Mesendoderm (in vitro differentiated cells): Measurements from ENCODE around the gene RPLP1. TPM values are rescaled to one million over a fixed set of nuclear protein-coding genes. Genes with fewer than 3 reads are reported as not detected.
A peak's percentile ranks its signal among the peaks of the same experiment; 100 is the strongest.

Experiments
- DNase-seq: peaks from one replicate; pipeline ENCODE4 v3.0.0; 2013
- H2AK5ac ChIP-seq: 2 replicates; pipeline ENCODE4 v1.6.1; 2013; ENCODE audit warnings: low read length, inconsistent platforms
- H2BK120ac ChIP-seq: 2 replicates; pipeline ENCODE4 v1.6.1; 2013; ENCODE audit warnings: low read depth, mild to moderate bottlenecking, low read length, moderate library complexity, mixed read lengths
- H2BK15ac ChIP-seq: replicated peaks from 2 replicates; pipeline ENCODE4 v1.6.1; 2013; ENCODE audit warnings: low read depth, mild to moderate bottlenecking, moderate library complexity
- H2BK5ac ChIP-seq: 2 replicates; pipeline ENCODE4 v1.6.1; 2013; ENCODE audit warnings: low read length, inconsistent platforms
- H3K18ac ChIP-seq: 2 replicates; pipeline ENCODE4 v1.6.1; 2013; ENCODE audit warnings: mild to moderate bottlenecking, low read length, mixed read lengths
- H3K23ac ChIP-seq: one replicate; pipeline ENCODE4 v1.6.1; 2013; ENCODE audit warnings: low read length
- H3K27ac ChIP-seq: 2 replicates; pipeline ENCODE4 v1.5.1; 2013; ENCODE audit warnings: low read depth, mild to moderate bottlenecking, inconsistent platforms, low read length, moderate library complexity
- H3K27me3 ChIP-seq: 2 replicates; pipeline ENCODE4 v1.6.1; 2013; ENCODE audit warnings: low read length, control low read depth, mild to moderate bottlenecking, inconsistent platforms; ENCODE audit not compliant: insufficient read depth, poor library complexity
- H3K36me3 ChIP-seq: 2 replicates; pipeline ENCODE4 v1.6.1; 2013; ENCODE audit warnings: low read length, inconsistent platforms; ENCODE audit not compliant: control insufficient read depth, insufficient read depth
- H3K4ac ChIP-seq: one replicate; pipeline ENCODE4 v1.6.1; 2013; ENCODE audit warnings: low read depth, mild to moderate bottlenecking, low read length, moderate library complexity
- H3K4me1 ChIP-seq: 2 replicates; pipeline ENCODE4 v1.6.1; 2013; ENCODE audit warnings: low read depth, low read length, inconsistent platforms; ENCODE audit not compliant: control insufficient read depth
- H3K4me2 ChIP-seq: 2 replicates; pipeline ENCODE4 v1.6.1; 2013; ENCODE audit warnings: low read length
- H3K4me3 ChIP-seq: 2 replicates; pipeline ENCODE4 v1.5.1; 2013; ENCODE audit warnings: mild to moderate bottlenecking, low read length
- H3K56ac ChIP-seq: one replicate; pipeline ENCODE4 v1.6.1; 2013; ENCODE audit warnings: low read length
- H3K79me1 ChIP-seq: 2 replicates; pipeline ENCODE4 v1.6.1; 2013; ENCODE audit warnings: low read length, inconsistent platforms
- H3K79me2 ChIP-seq: 2 replicates; pipeline ENCODE4 v1.6.1; 2013; ENCODE audit warnings: mild to moderate bottlenecking, low read length; ENCODE audit not compliant: control insufficient read depth, insufficient read depth
- H3K9ac ChIP-seq: 2 replicates; pipeline ENCODE4 v1.6.1; 2013; ENCODE audit warnings: low read length, inconsistent platforms
- H4K5ac ChIP-seq: one replicate; pipeline ENCODE4 v1.6.1; 2013; ENCODE audit warnings: low read length
- H4K8ac ChIP-seq: one replicate; pipeline ENCODE4 v1.6.1; 2013; ENCODE audit warnings: low read depth, mild to moderate bottlenecking, control low read depth, low read length, moderate library complexity
- WGBS: extraction: QIAGEN DNeasy Blood & Tissue Kit; methylation state at CpG from one replicate; pipeline ENCODE4 v1.1.7; 2013; ENCODE audit warnings: low lambda C conversion rate, missing lambda C conversion rate; ENCODE audit not compliant: insufficient coverage; ENCODE audit errors: extremely low coverage; 5-methylcytosine and 5-hydroxymethylcytosine counted together
- polyA plus RNA-seq, 2 experiments: library from polyadenylated mRNA; stranded (reverse); fragments of 200-250 nt; gene quantifications; one replicate each; pipeline ENCODE4 v1.2.3, GENCODE V29; 2013

The RPLP1 gene
- polyA plus RNA-seq (2013, experiment 1 of 2), result 3,171 TPM
- 3,051 TPM for polyA plus RNA-seq (2013, experiment 2 of 2)

DNA sequence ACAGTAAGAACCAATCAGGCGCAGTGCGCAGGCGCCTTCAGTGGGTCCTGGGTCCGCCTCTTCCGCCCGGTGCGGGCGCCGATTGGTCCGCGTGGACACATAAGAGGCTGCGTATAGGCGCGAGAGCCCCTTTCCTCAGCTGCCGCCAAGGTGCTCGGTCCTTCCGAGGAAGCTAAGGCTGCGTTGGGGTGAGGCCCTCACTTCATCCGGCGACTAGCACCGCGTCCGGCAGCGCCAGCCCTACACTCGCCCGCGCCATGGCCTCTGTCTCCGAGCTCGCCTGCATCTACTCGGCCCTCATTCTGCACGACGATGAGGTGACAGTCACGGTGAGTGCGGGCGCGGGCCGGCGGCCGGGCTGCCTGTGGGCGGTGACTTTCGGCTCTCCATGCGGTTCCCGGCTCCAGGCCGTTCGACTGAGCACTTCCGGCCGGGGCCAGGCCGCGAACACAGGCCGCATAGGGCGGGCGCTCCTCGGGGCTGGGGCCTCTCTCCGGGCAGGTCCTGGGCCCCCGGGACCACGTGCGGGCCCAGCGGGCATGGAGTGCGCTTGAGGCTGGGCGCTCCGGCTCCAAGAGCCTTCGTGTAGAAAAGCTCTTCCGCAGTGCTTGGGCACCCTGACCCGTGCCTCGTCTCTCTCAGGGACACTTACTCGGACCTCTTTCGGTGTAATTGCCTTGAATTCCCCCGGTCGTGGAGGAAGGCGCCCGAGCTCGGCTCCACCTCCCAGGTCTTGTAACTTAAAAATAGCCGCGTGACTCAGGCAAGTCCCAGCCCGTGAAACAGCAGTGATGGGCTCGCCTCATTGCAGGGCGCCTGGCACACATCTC is at the start of gene RPLP1:
Gene RPLP1 (plus strand): TSS at position 127 of the 830 bp plus-strand sequence. CDS start 131 bp downstream, at position 258.
- peaks cover 10% of the 10 kb centered on the region for H3K36me3 ChIP-seq
- H3K4ac ChIP-seq, result peak within 1 kb of the TSS; percentile 28
- peak within 1 kb of the TSS; percentile 90 for H3K56ac ChIP-seq
- H3K4me3 ChIP-seq, result peak within 1 kb of the TSS; percentile 98
- H3K79me2 ChIP-seq, result peaks cover 28% of the 10 kb centered on the region
- no CpG with 5 or more reads among the region's 77 CpGs for WGBS
- H4K5ac ChIP-seq, result no peak within 1 kb of the TSS
- peak; percentile 97 for DNase-seq
- H3K9ac ChIP-seq, result peak within 1 kb of the TSS; percentile 83
- peak within 1 kb of the TSS; percentile 53 for H3K18ac ChIP-seq
- H2BK5ac ChIP-seq, result peak within 1 kb of the TSS; percentile 39
- peaks cover 3% of the 10 kb centered on the region for H3K79me1 ChIP-seq
- H3K4me2 ChIP-seq, result peak within 1 kb of the TSS; percentile 57
- no peak within 1 kb of the TSS for H4K8ac ChIP-seq
- no peaks in the 10 kb centered on the region for H3K4me1 ChIP-seq
- H2AK5ac ChIP-seq, result no peak within 1 kb of the TSS
- peak within 1 kb of the TSS; percentile 75 for H3K27ac ChIP-seq
- no peak within 1 kb of the TSS for H2BK15ac ChIP-seq
- H3K27me3 ChIP-seq, result no peaks in the 10 kb centered on the region
- no peak within 1 kb of the TSS for H2BK120ac ChIP-seq
- peak within 1 kb of the TSS; percentile 75 for H3K23ac ChIP-seq

- Histone ChIP-seq H3K56ac (no peak overlapping the region), H3K27ac (no peak overlapping the region), H3K4me1 (no peaks in the 10 kb centered on the region), H4K8ac (no peak overlapping the region), H4K5ac (no peak overlapping the region), H3K4me3 (no peak overlapping the region), H2BK5ac (no peak overlapping the region), H2AK5ac (no peak overlapping the region), H3K79me2 (no peaks in the 10 kb centered on the region), H3K18ac (no peak overlapping the region), H3K27me3 (no peaks in the 10 kb centered on the region), H2BK15ac (no peak overlapping the region), H3K4me2 (no peak overlapping the region), H3K79me1 (no peaks in the 10 kb centered on the region), H3K36me3 (no peaks in the 10 kb centered on the region), H3K23ac (no peak overlapping the region), H2BK120ac (no peak overlapping the region), H3K4ac (no peak overlapping the region), H3K9ac (no peak overlapping the region)
- WGBS, result no CpG with 5 or more reads among the region's 4 CpGs
- DNase-seq, result no peak
These were observed 49.0 kb upstream of the RPLP1 start for GRCh38 chr15:69403594-69403993.

- no peak overlapping the region for H3K23ac ChIP-seq
- H3K36me3 ChIP-seq, result no peaks in the 10 kb centered on the region
- H3K56ac ChIP-seq, result no peak overlapping the region
- no peak overlapping the region for H3K9ac ChIP-seq
- no CpG with 5 or more reads among the region's 3 CpGs for WGBS
- no peak overlapping the region for H2BK5ac ChIP-seq
- no peak overlapping the region for H4K8ac ChIP-seq
- H3K27ac ChIP-seq, result no peak overlapping the region
- H2BK15ac ChIP-seq, result no peak overlapping the region
- no peak overlapping the region for H2BK120ac ChIP-seq
- H4K5ac ChIP-seq, result no peak overlapping the region
- no peaks in the 10 kb centered on the region for H3K79me2 ChIP-seq
- no peaks in the 10 kb centered on the region for H3K27me3 ChIP-seq
- H3K18ac ChIP-seq, result no peak overlapping the region
- H3K4me2 ChIP-seq, result no peak overlapping the region
- H3K4ac ChIP-seq, result no peak overlapping the region
- no peaks in the 10 kb centered on the region for H3K4me1 ChIP-seq
- no peaks in the 10 kb centered on the region for H3K79me1 ChIP-seq
- no peak overlapping the region for H2AK5ac ChIP-seq
- no peak for DNase-seq
- H3K4me3 ChIP-seq, result no peak overlapping the region
These were observed 47.5 kb upstream of the RPLP1 start for GRCh38 chr15:69405110-69405509.

DNA sequence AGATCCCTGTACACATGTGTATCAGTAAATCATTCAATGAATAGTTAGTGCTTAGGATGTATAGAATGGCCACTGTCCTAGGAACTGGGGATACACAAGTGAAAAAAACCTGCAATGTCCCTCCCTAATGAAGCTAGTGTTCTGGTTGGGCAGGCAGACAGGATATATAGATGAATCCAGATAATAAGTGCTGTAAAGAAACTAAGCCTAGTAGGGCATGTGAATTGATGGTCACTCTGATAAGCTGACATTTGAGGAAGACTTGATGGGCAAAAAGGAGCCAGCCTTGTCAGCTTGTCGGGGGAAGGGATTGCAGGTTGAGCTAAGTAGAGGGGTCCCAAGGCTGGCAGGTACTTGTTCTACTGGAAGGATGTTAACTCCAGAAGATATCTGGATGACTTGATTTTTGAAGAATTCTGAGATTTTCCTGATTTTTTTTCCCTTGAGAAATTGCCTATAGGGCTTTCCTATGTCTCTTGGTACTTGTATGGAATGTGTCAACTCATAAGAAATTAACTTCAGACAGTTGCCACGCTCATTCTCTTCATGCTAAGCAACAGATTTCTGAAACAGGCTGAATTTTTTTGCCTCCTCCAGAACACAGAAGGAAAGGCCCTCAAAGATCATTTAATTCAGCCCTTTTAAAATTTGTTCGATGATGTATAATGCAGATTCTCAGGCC is 44.8 kb upstream of the RPLP1 start:
- WGBS, result no CpG with 5 or more reads among the region's 3 CpGs
- Histone ChIP-seq H3K4me1 (no peaks in the 10 kb centered on the region), H3K9ac (no peak overlapping the region)

GRCh38 chr15:69408841-69409240 is 43.8 kb upstream of the RPLP1 start:
- Histone ChIP-seq H3K56ac (no peak overlapping the region), H3K23ac (no peak overlapping the region), H3K4me2 (no peak overlapping the region), H3K79me1 (no peaks in the 10 kb centered on the region), H2BK5ac (no peak overlapping the region), H3K9ac (no peak overlapping the region), H3K27me3 (no peaks in the 10 kb centered on the region), H3K4me1 (no peaks in the 10 kb centered on the region), H2BK15ac (no peak overlapping the region), H3K79me2 (no peaks in the 10 kb centered on the region), H4K8ac (no peak overlapping the region), H3K4ac (no peak overlapping the region), H4K5ac (no peak overlapping the region), H2BK120ac (no peak overlapping the region), H3K18ac (no peak overlapping the region), H3K27ac (no peak overlapping the region), H3K36me3 (no peaks in the 10 kb centered on the region), H2AK5ac (no peak overlapping the region), H3K4me3 (no peak overlapping the region)
- WGBS, result no CpG with 5 or more reads among the region's 3 CpGs
- no peak for DNase-seq

More for the DNA sequence above, 44.8 kb upstream of the RPLP1 start:
- no peak overlapping the region for H3K56ac ChIP-seq
- H2BK120ac ChIP-seq, result no peak overlapping the region
- no peak overlapping the region for H3K27ac ChIP-seq
- no peak overlapping the region for H3K23ac ChIP-seq
- H3K18ac ChIP-seq, result no peak overlapping the region
- H4K5ac ChIP-seq, result no peak overlapping the region
- H3K79me1 ChIP-seq, result no peaks in the 10 kb centered on the region
- no peaks in the 10 kb centered on the region for H3K27me3 ChIP-seq
- H2BK5ac ChIP-seq, result no peak overlapping the region
- DNase-seq, result no peak
- no peaks in the 10 kb centered on the region for H3K79me2 ChIP-seq
- H3K36me3 ChIP-seq, result no peaks in the 10 kb centered on the region
- H3K4me3 ChIP-seq, result no peak overlapping the region
- no peak overlapping the region for H2AK5ac ChIP-seq
- no peak overlapping the region for H3K4me2 ChIP-seq
- no peak overlapping the region for H4K8ac ChIP-seq
- no peak overlapping the region for H3K4ac ChIP-seq
- no peak overlapping the region for H2BK15ac ChIP-seq
